GM18520 (cell line): ENCODE data around the gene IGSF23.
"Not testable (repeated sequence)": the region's sequence is repeated elsewhere in the genome, so short reads cannot be mapped to it uniquely, and the experiment has no call there.

Experiments
- ATAC-seq: cut with Tn5 transposase; IDR thresholded peaks from one replicate; pipeline ENCODE4 v1.9.1; 2021; ENCODE audit not compliant: unreplicated experiment

IGSF23 gene

GRCh38 chr19:44587963-44588770, 25.2 kb upstream of the IGSF23 start:
- no peak for ATAC-seq

GRCh38 chr19:44588771-44589112, 24.6 kb upstream of the IGSF23 start:
- ATAC-seq: no peak

- no peak for ATAC-seq
These were observed 22.9 kb upstream of the IGSF23 start for GRCh38 chr19:44590245-44591059.

GRCh38 chr19:44591340-44591993, 21.9 kb upstream of the IGSF23 start:
- ATAC-seq: not testable (repeated sequence)

GRCh38 chr19:44592451-44592890, 20.9 kb upstream of the IGSF23 start:
- ATAC-seq: no peak

- no peak for ATAC-seq
These were observed 20.1 kb upstream of the IGSF23 start for GRCh38 chr19:44593294-44593693.

GRCh38 chr19:44593866-44594266, 19.5 kb upstream of the IGSF23 start:
- ATAC-seq: not testable (repeated sequence)

GRCh38 chr19:44596428-44597130, 16.8 kb upstream of the IGSF23 start:
- ATAC-seq: no peak

GRCh38 chr19:44597131-44597491, 16.3 kb upstream of the IGSF23 start:
- ATAC-seq: no peak

GRCh38 chr19:44598355-44598754, 15.0 kb upstream of the IGSF23 start:
- no peak for ATAC-seq

GRCh38 chr19:44598880-44599279, 14.5 kb upstream of the IGSF23 start:
- ATAC-seq: no peak

- ATAC-seq: no peak
These were observed 12.9 kb upstream of the IGSF23 start for GRCh38 chr19:44600466-44600865.

- ATAC-seq: no peak
These were observed 11.3 kb upstream of the IGSF23 start for GRCh38 chr19:44602081-44602480.

- no peak for ATAC-seq
These were observed 10.0 kb upstream of the IGSF23 start for GRCh38 chr19:44603201-44603945.

GRCh38 chr19:44604241-44604640, 9.1 kb upstream of the IGSF23 start:
- ATAC-seq: no peak

GRCh38 chr19:44605547-44605946, 7.8 kb upstream of the IGSF23 start:
- no peak for ATAC-seq

- ATAC-seq: no peak
These were observed 6.3 kb upstream of the IGSF23 start for GRCh38 chr19:44607049-44607448.

GRCh38 chr19:44607917-44608316, 5.4 kb upstream of the IGSF23 start:
- ATAC-seq: no peak

- no peak for ATAC-seq
These were observed 5.0 kb upstream of the IGSF23 start for GRCh38 chr19:44608391-44608821.

- no peak for ATAC-seq
These were observed 4.1 kb upstream of the IGSF23 start for GRCh38 chr19:44609219-44609618.
